ENCODE measurements around the gene KRTAP27-1.

Gene KRTAP27-1, protein sequence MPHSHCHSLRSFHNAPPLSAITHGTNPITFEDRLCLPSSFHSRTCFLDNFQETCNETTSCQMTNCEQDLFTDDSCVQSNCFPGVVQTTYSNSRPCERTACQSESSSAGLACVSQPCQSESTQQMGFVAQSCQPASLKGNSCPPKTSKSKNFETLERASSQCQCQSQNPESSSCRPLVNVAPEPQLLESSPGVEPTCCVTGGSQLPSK

DNA sequence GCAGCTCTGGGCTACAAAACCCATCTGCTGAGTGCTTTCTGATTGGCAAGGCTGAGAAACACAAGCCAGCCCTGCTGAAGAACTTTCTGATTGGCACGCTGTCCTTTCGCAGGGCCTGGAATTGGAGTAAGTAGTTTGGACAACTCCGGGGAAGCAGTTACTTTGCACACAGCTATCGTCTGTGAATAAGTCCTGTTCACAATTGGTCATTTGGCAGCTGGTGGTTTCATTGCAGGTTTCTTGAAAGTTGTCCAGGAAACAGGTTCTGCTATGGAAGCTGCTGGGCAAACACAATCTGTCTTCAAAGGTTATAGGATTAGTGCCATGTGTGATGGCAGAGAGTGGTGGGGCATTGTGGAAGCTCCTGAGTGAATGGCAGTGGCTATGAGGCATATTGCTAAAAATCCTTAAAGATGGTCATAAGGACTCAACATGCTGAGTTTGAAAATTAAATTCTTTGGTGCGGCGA is at the start of gene KRTAP27-1:
TSS of gene KRTAP27-1 (minus strand) at position 419 of the 469 bp plus-strand sequence. CDS start at position 393, 26 bp downstream.
- H3K4me3 ChIP-seq (replicated peaks in 1 of 2; ENCODE audit: low read depth in 2 of 2, low read length in 2 of 2) = no peak within 1 kb of the TSS
- TF ChIP-seq, protein P1, sequence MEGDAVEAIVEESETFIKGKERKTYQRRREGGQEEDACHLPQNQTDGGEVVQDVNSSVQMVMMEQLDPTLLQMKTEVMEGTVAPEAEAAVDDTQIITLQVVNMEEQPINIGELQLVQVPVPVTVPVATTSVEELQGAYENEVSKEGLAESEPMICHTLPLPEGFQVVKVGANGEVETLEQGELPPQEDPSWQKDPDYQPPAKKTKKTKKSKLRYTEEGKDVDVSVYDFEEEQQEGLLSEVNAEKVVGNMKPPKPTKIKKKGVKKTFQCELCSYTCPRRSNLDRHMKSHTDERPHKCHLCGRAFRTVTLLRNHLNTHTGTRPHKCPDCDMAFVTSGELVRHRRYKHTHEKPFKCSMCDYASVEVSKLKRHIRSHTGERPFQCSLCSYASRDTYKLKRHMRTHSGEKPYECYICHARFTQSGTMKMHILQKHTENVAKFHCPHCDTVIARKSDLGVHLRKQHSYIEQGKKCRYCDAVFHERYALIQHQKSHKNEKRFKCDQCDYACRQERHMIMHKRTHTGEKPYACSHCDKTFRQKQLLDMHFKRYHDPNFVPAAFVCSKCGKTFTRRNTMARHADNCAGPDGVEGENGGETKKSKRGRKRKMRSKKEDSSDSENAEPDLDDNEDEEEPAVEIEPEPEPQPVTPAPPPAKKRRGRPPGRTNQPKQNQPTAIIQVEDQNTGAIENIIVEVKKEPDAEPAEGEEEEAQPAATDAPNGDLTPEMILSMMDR (IDR thresholded peaks at IDR 0.05; ENCODE audit: low read depth, low read length) = no peak
- DNase-seq (ENCODE audit: low read depth in 2 of 2) = no peak

DNA sequence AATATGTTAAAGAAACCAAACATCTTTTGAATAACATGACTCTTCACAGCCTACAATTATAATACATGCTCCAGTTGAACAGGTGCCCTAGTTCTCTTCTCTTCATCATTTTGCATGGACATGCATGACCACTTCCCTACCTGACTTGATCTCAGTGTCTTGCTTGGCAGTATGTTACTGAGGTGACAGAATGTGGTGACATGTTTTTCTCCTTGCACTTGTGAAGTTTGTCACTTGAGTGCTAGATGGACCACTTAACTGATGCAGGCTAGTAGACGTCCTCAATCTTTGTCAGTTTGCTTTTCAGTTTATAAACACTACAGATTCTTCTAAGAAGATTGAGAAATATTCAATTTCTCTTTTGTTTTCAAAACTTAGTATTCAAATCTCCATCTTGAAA is 44.7 kb upstream of the KRTAP27-1 start:
- no peak overlapping the region for H3K4me3 ChIP-seq (replicated peaks in 1 of 2; ENCODE audit: low read depth in 2 of 2, low read length in 2 of 2)
- TF ChIP-seq, protein P1 (IDR thresholded peaks at IDR 0.05; ENCODE audit: low read depth, low read length) = no peak
- no peak for DNase-seq (ENCODE audit: low read depth in 2 of 2)

DNA sequence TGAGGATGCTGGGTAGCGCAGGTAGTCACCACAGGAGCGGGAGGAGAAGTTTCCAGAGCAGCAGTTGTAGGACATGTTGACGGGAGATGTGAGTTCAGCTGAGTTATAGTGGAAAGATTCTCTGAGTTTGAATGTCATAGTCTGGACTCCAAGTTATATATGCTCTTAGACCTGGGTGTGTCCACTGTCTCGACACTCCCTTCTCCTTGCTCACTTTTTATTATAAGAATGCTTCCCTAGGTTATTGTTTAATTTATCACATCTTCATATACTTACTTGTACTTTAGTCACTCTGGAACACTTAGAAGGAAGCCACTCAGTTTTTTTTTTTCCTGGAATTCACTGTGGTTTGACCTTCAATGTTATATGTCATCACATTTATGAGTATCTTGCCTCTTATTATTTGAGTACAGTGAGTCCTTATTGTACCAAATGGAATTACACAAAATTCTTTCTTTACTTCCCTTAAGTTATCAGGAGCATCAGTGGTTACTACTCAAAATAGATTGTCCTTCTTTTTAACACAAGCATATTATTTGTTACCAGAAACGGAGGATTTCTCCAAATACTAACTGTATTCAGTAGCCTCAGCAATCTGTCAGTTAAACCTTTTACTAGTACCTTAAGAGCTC is 34.8 kb upstream of the KRTAP27-1 start, which contains the start of gene KRTAP13-2:
TSS of gene KRTAP13-2 (minus strand) at position 133 of the 632 bp plus-strand sequence. CDS start at position 75, 58 bp downstream.
- no peak for DNase-seq (ENCODE audit: low read depth in 2 of 2)
- TF ChIP-seq, protein P1 (IDR thresholded peaks at IDR 0.05; ENCODE audit: low read depth, low read length) = no peak
- H3K4me3 ChIP-seq (replicated peaks in 1 of 2; ENCODE audit: low read depth in 2 of 2, low read length in 2 of 2) = no peak within 1 kb of the TSS

DNA sequence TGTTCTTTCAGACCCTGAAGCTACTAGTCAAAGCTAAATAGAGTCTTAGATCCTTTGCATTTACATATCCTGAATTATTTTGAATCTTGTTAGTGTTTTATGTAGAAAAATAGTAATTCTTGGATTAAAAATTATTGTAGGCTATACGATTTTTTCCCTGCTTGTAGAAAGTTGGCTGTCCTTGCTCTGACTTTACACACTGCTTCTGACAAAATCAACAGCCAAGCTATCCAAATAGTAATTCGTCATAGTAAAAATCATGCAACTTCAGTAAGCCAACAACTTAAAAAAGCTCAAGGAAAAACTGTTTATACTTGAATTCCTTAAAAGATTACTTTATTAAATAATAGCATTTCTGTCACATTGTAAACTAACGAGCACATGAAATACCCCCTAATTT is 18.4 kb upstream of the KRTAP27-1 start:
- H3K4me3 ChIP-seq (replicated peaks in 1 of 2; ENCODE audit: low read depth in 2 of 2, low read length in 2 of 2) = no peak overlapping the region
- DNase-seq (ENCODE audit: low read depth in 2 of 2) = no peak
- TF ChIP-seq, protein P1 (IDR thresholded peaks at IDR 0.05; ENCODE audit: low read depth, low read length) = no peak

DNA sequence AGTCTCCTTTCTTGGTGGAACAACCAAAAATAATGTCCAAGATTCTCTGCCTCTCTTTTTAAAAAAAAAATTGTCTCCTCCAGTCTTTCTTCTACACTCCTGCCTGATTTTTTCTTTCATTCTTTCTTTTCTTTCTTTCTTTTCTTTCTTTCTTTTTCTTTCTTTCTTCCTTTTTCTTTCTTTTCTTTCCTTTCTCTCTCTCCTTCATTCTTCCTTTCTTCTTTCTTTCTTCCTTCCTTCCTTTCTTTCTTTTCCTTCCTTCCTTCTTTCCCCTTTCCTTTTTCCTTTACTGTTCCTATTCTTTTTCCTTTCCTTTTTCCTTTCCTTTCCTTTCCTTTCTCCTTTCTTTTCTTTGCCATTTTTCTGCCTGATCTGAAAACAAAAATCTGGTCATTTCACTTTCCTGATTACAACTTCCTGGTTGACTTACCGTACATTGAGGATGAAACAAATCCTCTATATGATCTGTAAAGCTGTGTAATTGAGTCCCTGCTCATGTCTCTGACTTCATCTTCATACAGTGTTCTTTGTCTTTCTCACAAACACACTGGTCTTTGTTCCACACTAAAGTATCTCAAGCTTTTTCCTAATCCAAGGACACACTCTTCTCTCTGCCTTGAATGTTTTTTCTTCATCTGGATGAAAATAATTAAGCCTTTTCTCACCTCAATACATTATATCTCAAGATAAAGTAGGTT is 17.0 kb upstream of the KRTAP27-1 start:
- no peak for DNase-seq (ENCODE audit: low read depth in 2 of 2)
- no peak overlapping the region for H3K4me3 ChIP-seq (replicated peaks in 1 of 2; ENCODE audit: low read depth in 2 of 2, low read length in 2 of 2)
- TF ChIP-seq, protein P1 (IDR thresholded peaks at IDR 0.05; ENCODE audit: low read depth, low read length) = no peak

DNA sequence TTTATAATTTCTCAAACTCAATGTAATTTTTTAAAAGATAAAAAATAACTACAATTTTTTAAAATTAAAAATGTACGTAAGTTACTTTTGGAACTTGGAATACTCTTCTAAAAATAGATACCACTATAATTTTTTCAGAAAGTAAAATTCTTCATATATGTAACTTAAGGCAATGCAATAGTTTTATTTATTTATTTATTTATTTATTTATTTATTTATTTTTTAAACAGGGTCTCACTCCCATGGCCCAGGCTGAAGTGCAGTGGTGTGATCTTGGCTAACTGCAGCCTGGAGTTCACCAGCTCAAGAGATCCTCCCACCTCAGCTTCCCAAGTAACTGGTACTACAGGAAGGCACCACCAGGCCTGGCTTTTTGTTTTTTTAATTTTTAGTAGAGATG is 14.0 kb upstream of the KRTAP27-1 start:
- TF ChIP-seq, protein P1 (IDR thresholded peaks at IDR 0.05; ENCODE audit: low read depth, low read length) = no peak
- H3K4me3 ChIP-seq (replicated peaks in 1 of 2; ENCODE audit: low read depth in 2 of 2, low read length in 2 of 2) = no peak overlapping the region
- no peak for DNase-seq (ENCODE audit: low read depth in 2 of 2)
